A172 (cell line): ENCODE data around the gene WIPF1. TPM values are rescaled to one million over a fixed set of nuclear protein-coding genes. Genes with fewer than 3 reads are reported as not detected.
"Not testable (repeated sequence)": the region's sequence is repeated elsewhere in the genome, so short reads cannot be mapped to it uniquely, and the experiment has no call there.

Experiments
- DNase-seq: peaks from one replicate; pipeline ENCODE4 v3.0.0-alpha.2; 2015; ENCODE audit warnings: low spot score
- total RNA-seq: library from RNA; depleted of rRNA; stranded (reverse); fragments of >200 nt; shearing (Covaris generic); gene quantifications from 2 replicates; pipeline ENCODE4 v1.2.3, GENCODE V29; 2014

The WIPF1 gene
- total RNA-seq, 1 experiment from 2014 or later, result 8.1 TPM

- DNase-seq, result no peak
These were observed 25.0 kb downstream of the WIPF1 start for GRCh38 chr2:174572556-174572955.

- DNase-seq, result no peak
These were observed 25.8 kb downstream of the WIPF1 start for GRCh38 chr2:174571669-174572323.

DNA sequence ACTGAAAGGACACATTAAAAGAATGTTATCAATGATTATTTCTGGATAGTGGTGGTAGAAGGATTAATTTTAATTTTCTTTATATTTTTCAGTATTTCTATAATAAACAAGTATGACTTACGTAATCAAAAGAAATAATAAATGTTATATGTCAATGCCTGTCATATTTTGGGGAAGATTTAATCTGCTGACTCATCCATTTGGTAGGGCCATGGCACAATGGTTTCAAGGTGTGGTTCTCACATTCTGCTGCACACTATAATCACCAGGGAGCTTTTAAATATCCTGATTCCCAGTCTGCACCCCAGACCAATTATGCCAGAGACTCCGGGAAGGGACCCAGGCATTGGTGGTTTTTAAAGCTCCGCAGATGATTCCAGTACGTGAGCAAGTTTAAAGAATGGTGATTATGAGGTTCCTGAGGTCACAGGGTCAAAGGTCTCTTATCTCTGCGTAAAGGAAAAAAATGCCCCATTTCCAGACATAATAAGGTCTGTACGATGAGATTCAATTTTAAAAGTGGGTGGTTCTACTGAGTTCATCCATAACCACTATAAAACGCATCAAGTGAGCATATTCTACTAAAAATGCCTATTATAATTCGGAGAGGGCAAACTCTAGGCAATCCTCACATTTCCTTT lies 27.2 kb downstream of the WIPF1 start:
- DNase-seq, result no peak

GRCh38 chr2:174569678-174570077 lies 27.9 kb downstream of the WIPF1 start:
- no peak for DNase-seq

DNA sequence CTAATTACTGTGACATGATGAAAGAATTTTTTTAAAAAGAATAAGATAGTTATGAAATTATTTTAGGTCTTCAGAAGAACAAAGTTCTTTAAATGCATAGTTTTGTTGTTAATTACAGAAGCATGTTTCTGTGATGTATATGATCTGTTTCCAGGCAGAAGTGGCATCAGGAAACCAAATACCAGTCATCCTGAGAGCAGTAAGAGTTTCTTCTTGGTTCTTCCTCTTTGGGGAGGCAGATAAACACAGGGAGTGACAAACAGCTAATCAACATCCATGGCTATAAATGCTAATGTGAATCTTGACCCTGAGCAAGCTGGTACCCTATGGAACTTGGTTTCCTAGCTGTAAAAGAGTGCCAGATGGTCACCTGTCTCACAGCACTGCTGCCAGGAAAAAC lies 29.2 kb downstream of the WIPF1 start:
- DNase-seq, result no peak

DNA sequence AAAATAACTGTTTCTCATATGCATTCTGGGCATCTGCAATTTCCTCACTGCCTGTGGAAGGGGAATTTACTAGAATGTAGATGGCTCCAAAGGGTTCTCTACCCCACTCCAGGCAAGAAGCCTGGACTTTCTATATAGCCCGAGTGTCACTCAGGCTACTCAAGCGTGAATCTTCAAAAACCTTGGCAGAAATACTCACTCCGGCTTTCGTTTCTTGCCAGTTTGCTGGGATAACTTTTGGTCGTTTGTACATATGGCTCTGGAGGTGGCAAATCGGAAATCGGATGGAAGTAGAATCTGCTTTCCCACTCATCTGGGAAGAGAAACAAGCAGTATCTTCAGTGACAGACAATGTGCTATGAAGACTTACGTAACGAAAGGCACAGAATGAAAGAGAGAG lies 30.7 kb downstream of the WIPF1 start:
- DNase-seq, result no peak

DNA sequence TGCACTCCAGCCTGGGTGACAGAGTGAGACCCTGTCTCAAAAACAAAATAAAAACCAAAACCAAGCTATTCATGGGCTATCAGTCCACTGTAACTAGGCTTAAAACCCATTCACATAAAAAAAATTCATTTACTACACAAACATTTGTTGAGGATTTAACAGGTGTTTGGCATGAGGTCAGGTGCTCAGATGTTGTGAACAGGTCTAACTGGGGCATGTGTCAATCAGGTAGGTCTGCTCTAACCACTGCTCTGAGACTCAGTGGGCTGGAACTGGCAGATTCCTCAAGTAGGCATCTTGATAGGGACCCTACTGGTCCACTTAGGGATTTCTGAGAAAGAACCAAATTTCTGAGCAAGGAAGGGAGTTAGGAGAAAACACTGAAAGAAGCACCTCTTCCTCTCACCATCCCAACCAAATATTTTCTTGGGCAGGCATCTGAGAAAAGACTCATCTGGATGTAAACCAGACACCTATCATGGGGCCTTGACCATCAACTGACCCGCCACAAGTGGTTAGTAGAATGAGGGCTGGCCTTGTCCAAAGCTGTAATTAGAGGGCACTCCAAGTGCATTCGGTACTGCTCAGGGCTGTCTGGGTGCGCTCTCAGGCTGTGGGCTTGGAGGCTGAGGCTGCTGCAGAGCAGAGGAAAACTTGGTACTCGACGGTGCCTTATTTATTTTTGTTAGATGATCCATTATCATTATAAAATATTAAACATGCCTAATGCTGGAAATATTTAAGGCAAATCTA lies 33.9 kb downstream of the WIPF1 start:
- no peak for DNase-seq

DNA sequence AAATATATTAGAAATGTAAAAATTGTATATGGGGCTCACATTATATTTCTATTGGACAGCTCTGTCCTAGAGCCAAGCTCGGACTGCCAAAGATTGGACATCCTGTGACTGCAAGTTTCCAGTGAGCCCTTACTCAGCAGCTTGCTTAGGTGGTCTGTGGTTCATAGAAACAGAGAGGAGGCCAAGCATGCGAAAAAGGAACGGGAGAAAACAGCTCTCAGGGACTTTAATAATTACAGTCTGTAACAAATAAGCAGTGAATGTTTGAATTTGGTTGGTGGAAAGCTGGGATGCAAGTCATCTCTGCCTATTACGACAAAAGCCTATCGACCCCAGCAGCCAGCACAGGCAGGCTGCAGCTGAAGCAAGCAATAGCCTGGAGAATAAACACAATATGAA lies 35.6 kb downstream of the WIPF1 start:
- DNase-seq, result no peak

- no peak for DNase-seq
These were observed 36.2 kb downstream of the WIPF1 start for GRCh38 chr2:174561283-174561971.

DNA sequence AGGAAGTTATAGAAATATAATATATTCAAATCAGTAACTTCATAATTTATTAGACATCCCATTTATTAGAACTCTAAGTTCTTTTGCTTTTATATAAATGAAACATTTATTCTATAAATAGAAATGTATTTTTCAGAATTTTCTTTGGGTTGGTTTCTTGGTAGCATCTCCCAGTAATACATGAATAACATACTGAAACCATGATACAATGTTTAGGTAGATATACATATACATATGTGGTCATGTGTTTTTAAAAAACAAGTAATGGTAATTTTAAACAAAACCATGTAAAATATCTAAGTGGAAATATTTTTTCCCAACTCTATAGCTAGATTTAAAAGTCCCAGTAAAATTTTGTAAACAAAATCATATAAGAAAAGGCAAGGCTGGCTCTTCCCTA lies 36.9 kb downstream of the WIPF1 start:
- DNase-seq, result no peak

GRCh38 chr2:174555998-174556397 lies 41.6 kb downstream of the WIPF1 start:
- DNase-seq, result no peak

GRCh38 chr2:174554529-174555150 lies 43.0 kb downstream of the WIPF1 start:
- no peak for DNase-seq

GRCh38 chr2:174553811-174554493 lies 43.7 kb downstream of the WIPF1 start:
- no peak for DNase-seq

DNA sequence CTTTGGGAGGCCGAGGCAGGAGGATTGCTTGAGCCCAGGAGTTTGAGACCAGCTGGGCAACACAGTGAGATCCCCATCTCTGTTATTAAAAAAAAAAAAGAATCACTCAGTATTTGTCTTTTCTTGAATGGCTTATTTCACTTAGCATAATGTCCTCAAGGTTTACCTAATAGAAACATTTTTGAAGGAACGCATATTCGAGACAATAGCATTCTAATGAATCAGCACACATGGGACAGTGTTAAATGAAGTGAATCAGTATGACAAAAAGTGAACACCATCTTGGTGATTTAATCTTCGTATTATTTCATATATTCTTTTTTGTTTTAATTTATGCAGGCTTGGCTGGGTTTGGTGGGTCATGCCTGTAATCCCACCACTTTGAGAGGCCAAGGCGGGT lies 44.7 kb downstream of the WIPF1 start:
- no peak for DNase-seq

DNA sequence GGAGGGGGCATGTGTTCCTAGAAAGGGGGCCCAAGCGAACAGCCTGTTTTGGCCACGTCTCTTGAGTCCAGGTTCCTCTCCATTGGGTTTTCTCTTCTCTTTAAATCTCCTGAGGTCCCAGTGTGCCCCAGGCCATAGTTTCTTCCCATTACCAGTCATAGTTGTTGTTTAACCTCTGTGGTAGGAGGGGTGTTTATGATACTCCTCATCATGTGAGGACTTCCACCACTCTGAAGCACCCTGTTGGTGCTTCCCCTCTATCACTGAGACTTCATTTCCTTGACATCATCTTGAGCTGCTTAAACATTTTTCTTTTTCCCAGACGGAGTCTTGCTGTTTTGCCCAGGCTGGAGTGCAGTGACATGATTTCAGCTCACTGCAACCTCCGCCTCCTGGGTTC lies 45.9 kb downstream of the WIPF1 start:
- no peak for DNase-seq

DNA sequence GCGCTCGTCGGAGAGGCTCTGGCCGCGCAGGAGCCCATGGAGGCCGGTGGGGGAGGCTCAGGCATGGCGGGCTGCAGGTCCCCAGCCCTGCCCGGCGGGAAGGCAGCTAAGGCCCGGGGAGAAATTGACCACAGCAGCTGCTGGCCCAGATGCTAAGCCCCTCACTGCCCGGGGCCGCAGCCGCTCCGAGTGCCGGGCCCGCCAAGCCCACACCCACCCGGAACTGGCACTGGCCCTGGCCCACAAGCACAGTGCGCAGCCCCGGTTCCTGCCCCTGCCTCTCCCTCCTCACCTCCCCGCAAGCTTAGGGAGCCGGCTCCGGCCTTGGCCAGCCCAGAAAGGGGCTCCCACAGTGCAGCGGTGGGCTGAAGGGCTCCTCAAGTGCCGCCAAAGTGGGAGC lies 49.0 kb downstream of the WIPF1 start:
- not testable (repeated sequence) for DNase-seq

GRCh38 chr2:174548021-174548420 lies 49.6 kb downstream of the WIPF1 start:
- DNase-seq, result not testable (repeated sequence)

DNA sequence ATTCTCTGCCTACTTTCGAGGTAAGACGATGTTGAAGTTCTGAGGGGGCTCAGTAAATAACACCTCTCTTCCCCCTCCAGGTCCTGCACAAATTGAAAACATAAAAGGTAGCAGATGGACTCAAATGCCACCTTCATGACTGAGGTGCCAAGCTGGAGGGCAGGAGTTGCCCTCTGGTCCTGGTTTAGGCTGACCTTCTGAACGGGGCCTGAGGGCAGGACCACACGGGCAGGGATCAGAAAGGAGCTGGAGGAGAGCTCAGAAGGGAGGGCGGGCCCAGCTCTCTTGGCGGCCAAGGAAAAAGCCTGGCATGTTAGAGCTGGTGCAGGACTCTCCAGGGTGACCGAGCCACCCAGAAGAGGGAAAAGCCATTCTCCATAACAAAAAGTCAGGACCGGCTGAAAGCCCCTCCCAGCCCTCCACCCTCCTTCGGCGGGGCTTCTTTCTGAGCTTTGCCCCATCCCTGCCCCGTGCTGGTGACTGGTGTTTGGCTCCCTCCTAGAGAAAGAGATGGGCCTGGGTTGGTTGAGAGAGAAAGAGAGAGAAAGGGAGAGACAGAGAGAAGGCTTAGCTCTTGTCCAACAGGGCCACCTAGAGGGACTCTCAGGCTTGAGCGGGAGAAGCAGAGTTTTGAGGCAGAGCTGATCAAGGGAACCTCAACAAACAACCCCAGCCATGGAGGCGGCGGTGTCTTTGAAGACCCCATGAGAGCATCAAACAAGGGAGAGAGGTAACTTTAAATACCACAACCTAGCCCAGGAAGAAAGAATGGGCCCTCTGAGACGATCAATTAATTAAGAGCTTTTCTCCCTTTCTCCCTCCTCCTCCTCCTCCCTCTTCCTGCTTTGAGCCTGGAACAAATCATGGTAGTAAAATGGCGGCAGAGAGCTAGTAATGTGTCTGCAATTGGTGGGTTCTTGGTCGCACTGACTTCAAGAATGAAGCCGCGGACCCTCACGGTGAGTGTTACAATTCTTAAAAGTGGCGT lies 50.8 kb downstream of the WIPF1 start:
- DNase-seq, result peak; percentile 22

- no peak for DNase-seq
These were observed 52.4 kb downstream of the WIPF1 start for GRCh38 chr2:174545240-174545639.

DNA sequence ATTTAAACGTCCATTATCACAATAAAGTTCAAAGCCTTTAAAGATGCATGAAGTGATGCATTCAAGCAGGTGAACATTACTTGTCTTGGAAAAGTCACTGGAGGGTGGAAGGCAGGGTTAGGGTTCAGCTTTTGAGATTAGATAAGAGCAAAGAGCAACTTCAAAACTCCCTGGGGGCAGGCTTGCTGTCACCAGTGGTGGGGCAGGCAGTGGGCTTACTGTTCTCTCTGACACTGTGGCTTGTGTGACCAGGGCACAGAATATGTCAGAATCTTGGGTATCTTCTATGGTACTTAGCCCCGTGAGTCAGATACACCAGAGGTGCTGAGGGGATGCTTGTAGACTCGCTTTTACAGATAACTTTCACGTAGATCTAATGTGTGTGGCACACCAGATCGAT lies 52.8 kb downstream of the WIPF1 start:
- DNase-seq, result no peak
